Lower lobe of right lung (tissue), 2 donors: ENCODE measurements around the gene ENTPD5. TPM values are rescaled to one million over a fixed set of nuclear protein-coding genes. Genes with fewer than 3 reads are reported as not detected.
"Not testable (repeated sequence)": the region's sequence is repeated elsewhere in the genome, so short reads cannot be mapped to it uniquely, and the experiment has no call there.

Experiments used
- ATAC-seq, 2 donors: fragments of 200-7000 bp; cut with Tn5 transposase; one replicate each; pipeline ENCODE4 v1.9.1; 2020 to 2022; ENCODE audit warnings: mild to moderate bottlenecking in 2 of 2, moderate library complexity in 2 of 2
- DNase-seq: peaks from one replicate; pipeline ENCODE4 v3.0.0-alpha.2; 2020
- H3K27ac ChIP-seq: fragments of 200-600 bp; one replicate; pipeline ENCODE4 v1.8.0; 2022
- H3K27me3 ChIP-seq: fragments of 200-600 bp; one replicate; pipeline ENCODE4 v1.8.0; 2022; ENCODE audit warnings: low read depth
- H3K36me3 ChIP-seq: fragments of 200-600 bp; one replicate; pipeline ENCODE4 v1.8.0; 2022; ENCODE audit warnings: mild to moderate bottlenecking
- H3K4me1 ChIP-seq: fragments of 200-600 bp; one replicate; pipeline ENCODE4 v1.8.0; 2022
- H3K4me3 ChIP-seq: fragments of 200-600 bp; one replicate; pipeline ENCODE4 v1.8.0; 2022; ENCODE audit warnings: mild to moderate bottlenecking
- H3K9me3 ChIP-seq: fragments of 200-600 bp; one replicate; pipeline ENCODE4 v1.8.0; 2022
- CTCF ChIP-seq: fragments of 200-600 bp; IDR thresholded peaks from one replicate; pipeline ENCODE4 v1.8.0; 2022; ENCODE audit warnings: antibody characterized with exemption, mild to moderate bottlenecking
- intact Hi-C: fragments of 100-400 bp; cut with DNase I; formaldehyde crosslinking; loops from one replicate; pipeline ENCODE4 v1.11.0; 2022
- total RNA-seq: library from RNA; stranded (reverse); fragmentation: NEBNext Ultra II Directional; extraction: Animal tissue kit (Norgen Biotek cat#: 25700); gene quantifications from one replicate; pipeline ENCODE4 v1.2.1, GENCODE V29; 2021
- donor health status: DM: no; HTN: yes; CAD: no; lungs with severe emphysema.

The ENTPD5 gene
- total RNA-seq, 1 donor from 2014 or later, result 12.1 TPM

- no peak overlapping the region for H3K4me3 ChIP-seq
- peaks cover 19% of the 10 kb centered on the region for H3K36me3 ChIP-seq
- intact Hi-C loops, result no loop called here
- TF ChIP-seq CTCF, result no peak
- DNase-seq (no peak), ATAC-seq (no peak)
- H3K27ac ChIP-seq, result no peak overlapping the region
- H3K27me3 ChIP-seq, result no peaks in the 10 kb centered on the region
- no peaks in the 10 kb centered on the region for H3K9me3 ChIP-seq
- no peaks in the 10 kb centered on the region for H3K4me1 ChIP-seq
These were observed 20.4 kb downstream of the ENTPD5 start for GRCh38 chr14:73998726-73999125.

- ATAC-seq (no peak), DNase-seq (no peak)
- Histone ChIP-seq H3K36me3 (peaks cover 19% of the 10 kb centered on the region), H3K4me1 (no peaks in the 10 kb centered on the region), H3K27ac (no peak overlapping the region), H3K9me3 (no peaks in the 10 kb centered on the region), H3K4me3 (no peak overlapping the region), H3K27me3 (no peaks in the 10 kb centered on the region)
- TF ChIP-seq CTCF, result no peak
- intact Hi-C loops, result no loop called here
These were observed 21.1 kb downstream of the ENTPD5 start for GRCh38 chr14:73997944-73998447.

- ATAC-seq (no peak), DNase-seq (no peak)
- Histone ChIP-seq H3K27me3 (no peaks in the 10 kb centered on the region), H3K9me3 (no peaks in the 10 kb centered on the region), H3K4me1 (no peaks in the 10 kb centered on the region), H3K27ac (no peak overlapping the region), H3K4me3 (no peak overlapping the region), H3K36me3 (peaks cover 19% of the 10 kb centered on the region)
- no peak for TF ChIP-seq CTCF
- intact Hi-C loops, result no loop called here
These were observed 21.8 kb downstream of the ENTPD5 start for GRCh38 chr14:73997108-73997943.

- no peaks in the 10 kb centered on the region for H3K27me3 ChIP-seq
- intact Hi-C loops, result no loop called here
- no peak for TF ChIP-seq CTCF
- ATAC-seq (no peak), DNase-seq (no peak)
- no peaks in the 10 kb centered on the region for H3K9me3 ChIP-seq
- no peak overlapping the region for H3K27ac ChIP-seq
- no peak overlapping the region for H3K4me3 ChIP-seq
- H3K4me1 ChIP-seq, result no peaks in the 10 kb centered on the region
- H3K36me3 ChIP-seq, result peaks cover 19% of the 10 kb centered on the region
These were observed 22.4 kb downstream of the ENTPD5 start for GRCh38 chr14:73996731-73997107.

- no peak for DNase-seq
- TF ChIP-seq CTCF, result no peak
- Histone ChIP-seq H3K4me1 (no peaks in the 10 kb centered on the region), H3K27ac (no peak overlapping the region), H3K4me3 (no peak overlapping the region), H3K9me3 (no peaks in the 10 kb centered on the region), H3K27me3 (no peaks in the 10 kb centered on the region), H3K36me3 (peaks cover 19% of the 10 kb centered on the region)
- intact Hi-C loops, result no loop called here
- ATAC-seq, result no peak
These were observed 23.1 kb downstream of the ENTPD5 start for GRCh38 chr14:73995977-73996378.

GRCh38 chr14:73994926-73995325, 24.2 kb downstream of the ENTPD5 start:
- intact Hi-C loops, ATAC-seq, H3K4me3 ChIP-seq, DNase-seq, H3K9me3 ChIP-seq, H3K27ac ChIP-seq, H3K4me1 ChIP-seq, H3K27me3 ChIP-seq: not testable (repeated sequence)
- H3K36me3 ChIP-seq, result peaks cover 14% of the 10 kb centered on the region
